Endothelial cell (in vitro differentiated cells): ENCODE measurements around the gene GHR. TPM values are rescaled to one million over a fixed set of nuclear protein-coding genes. Genes with fewer than 3 reads are reported as not detected.

ENCODE experiments used
- DNase-seq: peaks from one replicate; pipeline ENCODE4 v3.0.0; 2021; ENCODE audit warnings: low spot score
- H3K27ac Mint-ChIP-seq: one replicate; pipeline ENCODE4 v1.8.0; 2021; ENCODE audit warnings: mixed read lengths, inconsistent platforms; ENCODE audit not compliant: unreplicated experiment
- H3K27me3 Mint-ChIP-seq: one replicate; pipeline ENCODE4 v1.8.0; 2021; ENCODE audit warnings: mild to moderate bottlenecking, moderate library complexity, mixed read lengths, inconsistent platforms; ENCODE audit not compliant: unreplicated experiment
- H3K36me3 Mint-ChIP-seq: one replicate; pipeline ENCODE4 v1.8.0; 2021; ENCODE audit warnings: mild to moderate bottlenecking, low read depth, mixed read lengths, inconsistent platforms; ENCODE audit not compliant: unreplicated experiment
- H3K4me1 Mint-ChIP-seq: one replicate; pipeline ENCODE4 v1.8.0; 2021; ENCODE audit warnings: mild to moderate bottlenecking, mixed read lengths, inconsistent platforms; ENCODE audit not compliant: unreplicated experiment
- H3K4me3 Mint-ChIP-seq: one replicate; pipeline ENCODE4 v1.8.0; 2021; ENCODE audit warnings: mild to moderate bottlenecking, mixed read lengths, inconsistent platforms; ENCODE audit not compliant: unreplicated experiment
- H3K9me3 Mint-ChIP-seq: one replicate; pipeline ENCODE4 v1.8.0; 2021; ENCODE audit warnings: mixed read lengths, inconsistent platforms; ENCODE audit not compliant: unreplicated experiment
- CTCF ChIP-seq: fragments of 200-600 bp; sonication (generic); IDR thresholded peaks from one replicate; pipeline ENCODE4 v1.5.0; 2021; ENCODE audit warnings: antibody characterized with exemption; ENCODE audit not compliant: unreplicated experiment
- total RNA-seq: library from RNA; stranded (reverse); fragmentation: NEBNext Ultra II Directional; extraction: Animal tissue kit (Norgen Biotek cat#: 25700); gene quantifications from one replicate; pipeline ENCODE4 v1.2.1, GENCODE V29; 2021; ENCODE audit not compliant: unreplicated experiment

Gene GHR
- total RNA-seq, 1 donor from 2014 or later, result 0.67 TPM

DNA sequence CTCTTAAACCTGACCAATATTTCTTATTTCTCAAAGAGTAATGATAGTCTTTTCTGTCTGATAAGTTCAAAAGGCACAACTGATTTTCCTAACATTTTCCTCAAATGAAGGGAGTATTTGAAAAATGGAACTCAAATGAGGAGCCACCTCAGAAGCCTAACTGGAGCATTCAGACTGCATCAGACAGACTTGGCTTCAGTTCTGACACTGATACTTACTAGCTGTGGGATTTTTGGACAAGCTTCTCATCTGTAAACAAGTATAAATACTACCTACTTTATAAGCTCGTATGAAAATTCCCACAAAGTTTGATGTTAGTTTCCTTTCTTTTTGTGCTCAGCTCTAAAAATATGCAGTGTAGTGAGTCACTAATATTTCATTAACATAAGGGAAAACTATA lies 225.7 kb downstream of the GHR start:
- no peak for TF ChIP-seq CTCF
- no peak for DNase-seq

DNA sequence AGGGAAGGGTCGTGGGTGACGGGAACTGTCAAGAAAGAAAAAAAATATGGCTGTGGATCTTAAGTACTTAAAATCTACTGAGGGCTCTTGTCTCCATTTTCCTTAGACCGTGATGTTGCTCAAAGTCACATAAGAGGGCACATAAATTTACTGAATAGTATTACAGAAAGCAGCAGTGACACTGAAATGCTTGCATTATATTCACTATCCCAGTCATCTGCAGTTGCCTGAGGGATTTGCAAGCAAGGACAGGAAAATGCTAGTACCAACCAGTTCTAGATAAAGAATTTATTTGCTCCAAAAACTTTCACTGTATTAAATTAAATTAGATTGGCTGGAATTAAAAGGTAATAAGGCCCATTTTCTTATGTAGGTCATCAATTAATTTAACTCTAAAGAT lies 226.8 kb downstream of the GHR start:
- no peaks in the 10 kb centered on the region for H3K36me3 Mint-ChIP-seq
- no peaks in the 10 kb centered on the region for H3K27me3 Mint-ChIP-seq
- no peak overlapping the region for H3K4me3 Mint-ChIP-seq
- no peak for TF ChIP-seq CTCF
- H3K9me3 Mint-ChIP-seq, result no peaks in the 10 kb centered on the region
- no peaks in the 10 kb centered on the region for H3K4me1 Mint-ChIP-seq
- no peak overlapping the region for H3K27ac Mint-ChIP-seq
- DNase-seq, result no peak

More for the DNA sequence above, 225.7 kb downstream of the GHR start:
- no peaks in the 10 kb centered on the region for H3K9me3 Mint-ChIP-seq
- no peaks in the 10 kb centered on the region for H3K27me3 Mint-ChIP-seq
- H3K27ac Mint-ChIP-seq, result no peak overlapping the region
- no peaks in the 10 kb centered on the region for H3K36me3 Mint-ChIP-seq
- H3K4me1 Mint-ChIP-seq, result no peaks in the 10 kb centered on the region
- no peak overlapping the region for H3K4me3 Mint-ChIP-seq

DNA sequence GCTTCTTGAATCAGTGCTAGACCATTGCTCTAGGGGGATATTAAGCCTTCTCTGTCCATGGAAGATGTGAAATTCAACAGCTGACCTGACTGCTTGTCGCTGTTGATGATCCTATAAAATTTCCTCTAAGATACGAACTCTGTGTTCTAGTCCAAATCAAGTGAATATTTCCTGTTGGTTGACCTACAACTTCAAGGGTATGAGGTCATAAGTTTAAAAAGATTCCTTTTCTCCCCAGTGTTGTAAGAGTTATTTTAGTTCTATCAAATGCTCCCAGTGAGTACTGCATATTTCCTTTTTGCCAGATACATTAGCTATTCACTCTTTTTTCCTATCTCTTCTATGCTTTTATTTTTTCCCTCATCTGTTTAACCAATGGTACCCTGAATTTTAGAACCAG lies 230.5 kb downstream of the GHR start:
- H3K4me1 Mint-ChIP-seq, result no peaks in the 10 kb centered on the region
- H3K27ac Mint-ChIP-seq, result no peak overlapping the region
- no peak for DNase-seq
- H3K4me3 Mint-ChIP-seq, result no peak overlapping the region
- H3K36me3 Mint-ChIP-seq, result no peaks in the 10 kb centered on the region
- H3K9me3 Mint-ChIP-seq, result no peaks in the 10 kb centered on the region
- no peaks in the 10 kb centered on the region for H3K27me3 Mint-ChIP-seq
- TF ChIP-seq CTCF, result no peak

GRCh38 chr5:42654645-42655044 lies 231.4 kb downstream of the GHR start:
- Mint-ChIP-seq H3K27ac (no peak overlapping the region), H3K4me1 (no peaks in the 10 kb centered on the region), H3K9me3 (peaks cover 5% of the 10 kb centered on the region), H3K4me3 (no peak overlapping the region), H3K27me3 (no peaks in the 10 kb centered on the region), H3K36me3 (no peaks in the 10 kb centered on the region)
- DNase-seq, result no peak
- TF ChIP-seq CTCF, result no peak

GRCh38 chr5:42655982-42656650 lies 232.9 kb downstream of the GHR start:
- Mint-ChIP-seq H3K9me3 (peaks cover 5% of the 10 kb centered on the region), H3K36me3 (no peaks in the 10 kb centered on the region), H3K4me1 (no peaks in the 10 kb centered on the region), H3K27me3 (no peaks in the 10 kb centered on the region), H3K4me3 (no peak overlapping the region), H3K27ac (no peak overlapping the region)
- no peak for DNase-seq
- no peak for TF ChIP-seq CTCF
